WTC11 (cell line): ENCODE measurements around the gene UBTD1. TPM values are rescaled to one million over a fixed set of nuclear protein-coding genes. Genes with fewer than 3 reads are reported as not detected.

Source experiments
- ATAC-seq: fragments of 200-7000 bp; cut with Tn5 transposase; 2 replicates; pipeline ENCODE4 v1.10.0; 2021; ENCODE audit warnings: mild to moderate bottlenecking, moderate library complexity
- CTCF ChIA-PET: fragments of 300-600 bp; sonication (Branson Sonifier 250); formaldehyde crosslinking; loops from one replicate; lab custom pipeline; 2021; ENCODE audit warnings: antibody characterized with exemption; lab: Charles Lee
- POLR2A ChIA-PET: fragments of 350-600 bp; sonication (Branson Sonifier 250); formaldehyde crosslinking; loops from one replicate; lab custom pipeline; 2021; ENCODE audit warnings: antibody characterized with exemption; lab: Charles Lee
- DNase-seq: peaks from one replicate; pipeline ENCODE4 v3.0.0; 2021; ENCODE audit warnings: low spot score
- H3K27ac Mint-ChIP-seq: 2 replicates; pipeline ENCODE4 v1.8.0; 2021; ENCODE audit warnings: mixed read lengths
- H3K27me3 Mint-ChIP-seq: 2 replicates; pipeline ENCODE4 v1.8.0; 2021; ENCODE audit warnings: low read depth, mild to moderate bottlenecking, moderate library complexity, mixed read lengths
- H3K36me3 Mint-ChIP-seq: 2 replicates; pipeline ENCODE4 v1.8.0; 2021; ENCODE audit warnings: mixed read lengths
- H3K4me1 Mint-ChIP-seq: 2 replicates; pipeline ENCODE4 v1.8.0; 2022; ENCODE audit warnings: mixed read lengths
- H3K4me3 Mint-ChIP-seq: 2 replicates; pipeline ENCODE4 v1.8.0; 2021; ENCODE audit warnings: mild to moderate bottlenecking, moderate library complexity, mixed read lengths
- H3K9me3 Mint-ChIP-seq: 2 replicates; pipeline ENCODE4 v1.8.0; 2021; ENCODE audit warnings: mixed read lengths
- CREM ChIP-seq: sonication (generic); formaldehyde crosslinking; IDR thresholded peaks from 2 replicates; pipeline ENCODE4 v1.8.1; 2022; ENCODE audit warnings: mild to moderate bottlenecking, missing genetic modification reagents, moderate library complexity
- ETV6 ChIP-seq: sonication (generic); formaldehyde crosslinking; IDR thresholded peaks from 2 replicates; pipeline ENCODE4 v1.8.1; 2022; ENCODE audit warnings: mild to moderate bottlenecking, missing genetic modification reagents
- GTF2I ChIP-seq: fragments of 250-450 bp; sonication (Bioruptor Pico); conservative IDR thresholded peaks from 2 replicates; pipeline ENCODE4 v1.4.0; 2021; ENCODE audit warnings: mild to moderate bottlenecking
- JAZF1 ChIP-seq: fragments of 250-450 bp; sonication (Bioruptor Pico); IDR thresholded peaks from 2 replicates; pipeline ENCODE4 v1.9.0; 2021; ENCODE audit warnings: moderate library complexity, mild to moderate bottlenecking, inconsistent platforms
- KAT7 ChIP-seq: sonication (generic); formaldehyde crosslinking; IDR thresholded peaks from 2 replicates; pipeline ENCODE4 v1.8.1; 2023; ENCODE audit warnings: missing genetic modification reagents, mild to moderate bottlenecking, borderline replicate concordance
- NR2C2 ChIP-seq: sonication (generic); formaldehyde crosslinking; IDR thresholded peaks from 2 replicates; pipeline ENCODE4 v1.8.0; 2022; ENCODE audit warnings: mild to moderate bottlenecking, missing genetic modification reagents
- SMAD3 ChIP-seq: sonication (generic); formaldehyde crosslinking; IDR thresholded peaks from 2 replicates; pipeline ENCODE4 v1.8.0; 2022; ENCODE audit warnings: missing genetic modification reagents, mild to moderate bottlenecking, borderline replicate concordance
- TEAD1 ChIP-seq: sonication (generic); formaldehyde crosslinking; IDR thresholded peaks from 2 replicates; pipeline ENCODE4 v1.8.0; 2022; ENCODE audit warnings: mild to moderate bottlenecking, missing genetic modification reagents
- ZNF317 ChIP-seq: sonication (generic); formaldehyde crosslinking; IDR thresholded peaks from 2 replicates; pipeline ENCODE4 v1.8.1; 2023; ENCODE audit warnings: low read depth, mild to moderate bottlenecking, moderate library complexity, missing genetic modification reagents, borderline replicate concordance
- ZNF423 ChIP-seq: fragments of 250-450 bp; sonication (Bioruptor Pico); IDR thresholded peaks from 2 replicates; pipeline ENCODE4 v2.1.2; 2022; ENCODE audit warnings: mild to moderate bottlenecking, moderate library complexity
- total RNA-seq: library from RNA; stranded (reverse); gene quantifications from 3 replicates; pipeline ENCODE4 v1.2.3, GENCODE V29; 2021
- TF ChIP-seq, protein P1 (sequence below): sonication (generic); formaldehyde crosslinking; IDR thresholded peaks from 2 replicates; pipeline ENCODE4 v1.8.1; 2023; ENCODE audit warnings: mild to moderate bottlenecking, missing genetic modification reagents
- TF ChIP-seq, protein P2 (sequence below): sonication (generic); formaldehyde crosslinking; IDR thresholded peaks from 2 replicates; pipeline ENCODE4 v1.8.1; 2022; ENCODE audit warnings: low read depth, missing genetic modification reagents, borderline replicate concordance
- TF ChIP-seq, protein P3 (sequence below): sonication (generic); formaldehyde crosslinking; IDR thresholded peaks from 2 replicates; pipeline ENCODE4 v1.8.0; 2022; ENCODE audit warnings: missing genetic modification reagents
- TF ChIP-seq, protein P4 (sequence below): fragments of 250-450 bp; sonication (Bioruptor Pico); IDR thresholded peaks from 2 replicates; pipeline ENCODE4 v1.9.0; 2021; ENCODE audit warnings: mild to moderate bottlenecking
- TF ChIP-seq, protein P5 (sequence below): sonication (generic); formaldehyde crosslinking; IDR thresholded peaks from 2 replicates; pipeline ENCODE4 v1.8.0; 2022; ENCODE audit warnings: mild to moderate bottlenecking, missing genetic modification reagents
- TF ChIP-seq, protein P6 (sequence below): fragments of 250-450 bp; sonication (Bioruptor Pico); IDR thresholded peaks from 2 replicates; pipeline ENCODE4 v2.1.2; 2022; ENCODE audit warnings: mild to moderate bottlenecking, moderate library complexity
- TF ChIP-seq, protein P7 (sequence below): sonication (generic); formaldehyde crosslinking; IDR thresholded peaks from 2 replicates; pipeline ENCODE4 v1.8.1; 2023; ENCODE audit warnings: mild to moderate bottlenecking, moderate library complexity, missing genetic modification reagents
- TF ChIP-seq, protein P8 (sequence below): sonication (generic); formaldehyde crosslinking; IDR thresholded peaks from 2 replicates; pipeline ENCODE4 v1.8.1; 2022; ENCODE audit warnings: low read depth, mild to moderate bottlenecking, moderate library complexity, missing genetic modification reagents, borderline replicate concordance

Gene UBTD1
- total RNA-seq, 1 experiment from 2014 or later: 35.7 TPM

DNA sequence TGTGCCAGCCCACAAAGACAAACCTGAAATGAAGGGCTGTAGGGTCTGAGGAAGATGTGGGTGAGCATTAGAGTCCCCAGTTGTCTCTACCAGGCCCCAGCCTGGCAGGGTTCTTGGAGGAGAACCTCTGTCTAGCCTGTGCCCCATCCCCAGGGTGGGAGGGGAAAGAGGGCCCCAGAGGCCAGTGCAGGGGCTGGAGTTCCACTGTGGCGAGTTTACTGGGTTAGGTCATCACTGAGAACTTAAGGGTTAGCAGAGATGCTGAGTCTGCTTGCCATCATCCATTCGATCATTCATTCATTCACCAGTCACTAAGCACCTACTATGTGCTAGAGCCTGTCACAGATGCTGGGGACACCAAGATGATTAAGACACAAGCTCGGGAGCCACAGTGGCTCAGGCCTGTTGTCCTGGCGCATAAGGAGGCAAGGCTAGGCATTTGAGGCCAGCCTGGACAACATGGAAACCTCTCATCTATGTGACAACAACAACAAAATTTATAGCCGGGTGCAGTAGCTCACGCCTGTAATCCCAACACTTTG lies 76.5 kb downstream of the UBTD1 start:
- ChIA-PET CTCF (interaction anchor here (0.6 to 2.9 kb wide), 12 partner anchors 9 to 150 kb away, joined by 3 to 9 read pairs (median 4); partner anchors contain the start of gene HOGA1), POLR2A (interaction anchor here (0.7 kb wide), 1 partner anchor 37 kb away, joined by 3 read pairs; no protein-coding TSS in a partner anchor)
- Mint-ChIP-seq H3K4me3 (no peak overlapping the region), H3K36me3 (0 out of 2 replicates have a peak, but pooled peaks cover 5% of the 10 kb centered on the region), H3K27me3 (no peaks in the 10 kb centered on the region), H3K9me3 (no peaks in the 10 kb centered on the region), H3K4me1 (peaks cover 5% of the 10 kb centered on the region), H3K27ac (no peak overlapping the region; the same call in 1 of the 2 replicates)
- TF ChIP-seq GTF2I (CRISPR knock-in tag) (no peak), CREM (CRISPR knock-in tag) (no peak), TEAD1 (no peak), SMAD3 (CRISPR knock-in tag) (no peak), ZNF423 (CRISPR knock-in tag) (no peak), JAZF1 (no peak), KAT7 (CRISPR knock-in tag) (no peak), ETV6 (no peak), NR2C2 (CRISPR knock-in tag) (no peak), ZNF317 (CRISPR knock-in tag) (no peak)
- TF ChIP-seq, protein P1, sequence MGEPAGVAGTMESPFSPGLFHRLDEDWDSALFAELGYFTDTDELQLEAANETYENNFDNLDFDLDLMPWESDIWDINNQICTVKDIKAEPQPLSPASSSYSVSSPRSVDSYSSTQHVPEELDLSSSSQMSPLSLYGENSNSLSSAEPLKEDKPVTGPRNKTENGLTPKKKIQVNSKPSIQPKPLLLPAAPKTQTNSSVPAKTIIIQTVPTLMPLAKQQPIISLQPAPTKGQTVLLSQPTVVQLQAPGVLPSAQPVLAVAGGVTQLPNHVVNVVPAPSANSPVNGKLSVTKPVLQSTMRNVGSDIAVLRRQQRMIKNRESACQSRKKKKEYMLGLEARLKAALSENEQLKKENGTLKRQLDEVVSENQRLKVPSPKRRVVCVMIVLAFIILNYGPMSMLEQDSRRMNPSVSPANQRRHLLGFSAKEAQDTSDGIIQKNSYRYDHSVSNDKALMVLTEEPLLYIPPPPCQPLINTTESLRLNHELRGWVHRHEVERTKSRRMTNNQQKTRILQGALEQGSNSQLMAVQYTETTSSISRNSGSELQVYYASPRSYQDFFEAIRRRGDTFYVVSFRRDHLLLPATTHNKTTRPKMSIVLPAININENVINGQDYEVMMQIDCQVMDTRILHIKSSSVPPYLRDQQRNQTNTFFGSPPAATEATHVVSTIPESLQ: no peak
- TF ChIP-seq, protein P2, sequence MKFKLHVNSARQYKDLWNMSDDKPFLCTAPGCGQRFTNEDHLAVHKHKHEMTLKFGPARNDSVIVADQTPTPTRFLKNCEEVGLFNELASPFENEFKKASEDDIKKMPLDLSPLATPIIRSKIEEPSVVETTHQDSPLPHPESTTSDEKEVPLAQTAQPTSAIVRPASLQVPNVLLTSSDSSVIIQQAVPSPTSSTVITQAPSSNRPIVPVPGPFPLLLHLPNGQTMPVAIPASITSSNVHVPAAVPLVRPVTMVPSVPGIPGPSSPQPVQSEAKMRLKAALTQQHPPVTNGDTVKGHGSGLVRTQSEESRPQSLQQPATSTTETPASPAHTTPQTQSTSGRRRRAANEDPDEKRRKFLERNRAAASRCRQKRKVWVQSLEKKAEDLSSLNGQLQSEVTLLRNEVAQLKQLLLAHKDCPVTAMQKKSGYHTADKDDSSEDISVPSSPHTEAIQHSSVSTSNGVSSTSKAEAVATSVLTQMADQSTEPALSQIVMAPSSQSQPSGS (CRISPR knock-in tag): no peak
- TF ChIP-seq, protein P3, sequence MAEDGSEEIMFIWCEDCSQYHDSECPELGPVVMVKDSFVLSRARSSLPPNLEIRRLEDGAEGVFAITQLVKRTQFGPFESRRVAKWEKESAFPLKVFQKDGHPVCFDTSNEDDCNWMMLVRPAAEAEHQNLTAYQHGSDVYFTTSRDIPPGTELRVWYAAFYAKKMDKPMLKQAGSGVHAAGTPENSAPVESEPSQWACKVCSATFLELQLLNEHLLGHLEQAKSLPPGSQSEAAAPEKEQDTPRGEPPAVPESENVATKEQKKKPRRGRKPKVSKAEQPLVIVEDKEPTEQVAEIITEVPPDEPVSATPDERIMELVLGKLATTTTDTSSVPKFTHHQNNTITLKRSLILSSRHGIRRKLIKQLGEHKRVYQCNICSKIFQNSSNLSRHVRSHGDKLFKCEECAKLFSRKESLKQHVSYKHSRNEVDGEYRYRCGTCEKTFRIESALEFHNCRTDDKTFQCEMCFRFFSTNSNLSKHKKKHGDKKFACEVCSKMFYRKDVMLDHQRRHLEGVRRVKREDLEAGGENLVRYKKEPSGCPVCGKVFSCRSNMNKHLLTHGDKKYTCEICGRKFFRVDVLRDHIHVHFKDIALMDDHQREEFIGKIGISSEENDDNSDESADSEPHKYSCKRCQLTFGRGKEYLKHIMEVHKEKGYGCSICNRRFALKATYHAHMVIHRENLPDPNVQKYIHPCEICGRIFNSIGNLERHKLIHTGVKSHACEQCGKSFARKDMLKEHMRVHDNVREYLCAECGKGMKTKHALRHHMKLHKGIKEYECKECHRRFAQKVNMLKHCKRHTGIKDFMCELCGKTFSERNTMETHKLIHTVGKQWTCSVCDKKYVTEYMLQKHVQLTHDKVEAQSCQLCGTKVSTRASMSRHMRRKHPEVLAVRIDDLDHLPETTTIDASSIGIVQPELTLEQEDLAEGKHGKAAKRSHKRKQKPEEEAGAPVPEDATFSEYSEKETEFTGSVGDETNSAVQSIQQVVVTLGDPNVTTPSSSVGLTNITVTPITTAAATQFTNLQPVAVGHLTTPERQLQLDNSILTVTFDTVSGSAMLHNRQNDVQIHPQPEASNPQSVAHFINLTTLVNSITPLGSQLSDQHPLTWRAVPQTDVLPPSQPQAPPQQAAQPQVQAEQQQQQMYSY: no peak
- TF ChIP-seq, protein P4, sequence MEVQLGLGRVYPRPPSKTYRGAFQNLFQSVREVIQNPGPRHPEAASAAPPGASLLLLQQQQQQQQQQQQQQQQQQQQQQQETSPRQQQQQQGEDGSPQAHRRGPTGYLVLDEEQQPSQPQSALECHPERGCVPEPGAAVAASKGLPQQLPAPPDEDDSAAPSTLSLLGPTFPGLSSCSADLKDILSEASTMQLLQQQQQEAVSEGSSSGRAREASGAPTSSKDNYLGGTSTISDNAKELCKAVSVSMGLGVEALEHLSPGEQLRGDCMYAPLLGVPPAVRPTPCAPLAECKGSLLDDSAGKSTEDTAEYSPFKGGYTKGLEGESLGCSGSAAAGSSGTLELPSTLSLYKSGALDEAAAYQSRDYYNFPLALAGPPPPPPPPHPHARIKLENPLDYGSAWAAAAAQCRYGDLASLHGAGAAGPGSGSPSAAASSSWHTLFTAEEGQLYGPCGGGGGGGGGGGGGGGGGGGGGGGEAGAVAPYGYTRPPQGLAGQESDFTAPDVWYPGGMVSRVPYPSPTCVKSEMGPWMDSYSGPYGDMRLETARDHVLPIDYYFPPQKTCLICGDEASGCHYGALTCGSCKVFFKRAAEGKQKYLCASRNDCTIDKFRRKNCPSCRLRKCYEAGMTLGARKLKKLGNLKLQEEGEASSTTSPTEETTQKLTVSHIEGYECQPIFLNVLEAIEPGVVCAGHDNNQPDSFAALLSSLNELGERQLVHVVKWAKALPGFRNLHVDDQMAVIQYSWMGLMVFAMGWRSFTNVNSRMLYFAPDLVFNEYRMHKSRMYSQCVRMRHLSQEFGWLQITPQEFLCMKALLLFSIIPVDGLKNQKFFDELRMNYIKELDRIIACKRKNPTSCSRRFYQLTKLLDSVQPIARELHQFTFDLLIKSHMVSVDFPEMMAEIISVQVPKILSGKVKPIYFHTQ (CRISPR knock-in tag): no peak
- TF ChIP-seq, protein P5, sequence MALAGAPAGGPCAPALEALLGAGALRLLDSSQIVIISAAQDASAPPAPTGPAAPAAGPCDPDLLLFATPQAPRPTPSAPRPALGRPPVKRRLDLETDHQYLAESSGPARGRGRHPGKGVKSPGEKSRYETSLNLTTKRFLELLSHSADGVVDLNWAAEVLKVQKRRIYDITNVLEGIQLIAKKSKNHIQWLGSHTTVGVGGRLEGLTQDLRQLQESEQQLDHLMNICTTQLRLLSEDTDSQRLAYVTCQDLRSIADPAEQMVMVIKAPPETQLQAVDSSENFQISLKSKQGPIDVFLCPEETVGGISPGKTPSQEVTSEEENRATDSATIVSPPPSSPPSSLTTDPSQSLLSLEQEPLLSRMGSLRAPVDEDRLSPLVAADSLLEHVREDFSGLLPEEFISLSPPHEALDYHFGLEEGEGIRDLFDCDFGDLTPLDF (CRISPR knock-in tag): no peak
- TF ChIP-seq, protein P6, sequence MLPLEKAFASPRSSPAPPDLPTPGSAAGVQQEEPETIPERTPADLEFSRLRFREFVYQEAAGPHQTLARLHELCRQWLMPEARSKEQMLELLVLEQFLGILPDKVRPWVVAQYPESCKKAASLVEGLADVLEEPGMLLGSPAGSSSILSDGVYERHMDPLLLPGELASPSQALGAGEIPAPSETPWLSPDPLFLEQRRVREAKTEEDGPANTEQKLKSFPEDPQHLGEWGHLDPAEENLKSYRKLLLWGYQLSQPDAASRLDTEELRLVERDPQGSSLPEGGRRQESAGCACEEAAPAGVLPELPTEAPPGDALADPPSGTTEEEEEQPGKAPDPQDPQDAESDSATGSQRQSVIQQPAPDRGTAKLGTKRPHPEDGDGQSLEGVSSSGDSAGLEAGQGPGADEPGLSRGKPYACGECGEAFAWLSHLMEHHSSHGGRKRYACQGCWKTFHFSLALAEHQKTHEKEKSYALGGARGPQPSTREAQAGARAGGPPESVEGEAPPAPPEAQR (CRISPR knock-in tag): no peak
- TF ChIP-seq, protein P7, sequence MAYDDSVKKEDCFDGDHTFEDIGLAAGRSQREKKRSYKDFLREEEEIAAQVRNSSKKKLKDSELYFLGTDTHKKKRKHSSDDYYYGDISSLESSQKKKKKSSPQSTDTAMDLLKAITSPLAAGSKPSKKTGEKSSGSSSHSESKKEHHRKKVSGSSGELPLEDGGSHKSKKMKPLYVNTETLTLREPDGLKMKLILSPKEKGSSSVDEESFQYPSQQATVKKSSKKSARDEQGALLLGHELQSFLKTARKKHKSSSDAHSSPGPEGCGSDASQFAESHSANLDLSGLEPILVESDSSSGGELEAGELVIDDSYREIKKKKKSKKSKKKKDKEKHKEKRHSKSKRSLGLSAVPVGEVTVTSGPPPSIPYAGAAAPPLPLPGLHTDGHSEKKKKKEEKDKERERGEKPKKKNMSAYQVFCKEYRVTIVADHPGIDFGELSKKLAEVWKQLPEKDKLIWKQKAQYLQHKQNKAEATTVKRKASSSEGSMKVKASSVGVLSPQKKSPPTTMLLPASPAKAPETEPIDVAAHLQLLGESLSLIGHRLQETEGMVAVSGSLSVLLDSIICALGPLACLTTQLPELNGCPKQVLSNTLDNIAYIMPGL (CRISPR knock-in tag): no peak
- TF ChIP-seq, protein P8, sequence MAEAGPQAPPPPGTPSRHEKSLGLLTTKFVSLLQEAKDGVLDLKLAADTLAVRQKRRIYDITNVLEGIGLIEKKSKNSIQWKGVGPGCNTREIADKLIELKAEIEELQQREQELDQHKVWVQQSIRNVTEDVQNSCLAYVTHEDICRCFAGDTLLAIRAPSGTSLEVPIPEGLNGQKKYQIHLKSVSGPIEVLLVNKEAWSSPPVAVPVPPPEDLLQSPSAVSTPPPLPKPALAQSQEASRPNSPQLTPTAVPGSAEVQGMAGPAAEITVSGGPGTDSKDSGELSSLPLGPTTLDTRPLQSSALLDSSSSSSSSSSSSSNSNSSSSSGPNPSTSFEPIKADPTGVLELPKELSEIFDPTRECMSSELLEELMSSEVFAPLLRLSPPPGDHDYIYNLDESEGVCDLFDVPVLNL: no peak
- ATAC-seq: no peak
- DNase-seq: no peak
